HG03565 (cell line): ENCODE data around the gene GAGE1.
"Not testable (repeated sequence)": the region's sequence is repeated elsewhere in the genome, so short reads cannot be mapped to it uniquely, and the experiment has no call there.

Source experiments
- ATAC-seq: cut with Tn5 transposase; IDR thresholded peaks from one replicate; pipeline ENCODE4 v1.9.1; 2021; ENCODE audit warnings: mild to moderate bottlenecking, moderate library complexity; ENCODE audit not compliant: unreplicated experiment

GAGE1 gene, protein sequence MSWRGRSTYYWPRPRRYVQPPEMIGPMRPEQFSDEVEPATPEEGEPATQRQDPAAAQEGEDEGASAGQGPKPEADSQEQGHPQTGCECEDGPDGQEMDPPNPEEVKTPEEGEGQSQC

DNA sequence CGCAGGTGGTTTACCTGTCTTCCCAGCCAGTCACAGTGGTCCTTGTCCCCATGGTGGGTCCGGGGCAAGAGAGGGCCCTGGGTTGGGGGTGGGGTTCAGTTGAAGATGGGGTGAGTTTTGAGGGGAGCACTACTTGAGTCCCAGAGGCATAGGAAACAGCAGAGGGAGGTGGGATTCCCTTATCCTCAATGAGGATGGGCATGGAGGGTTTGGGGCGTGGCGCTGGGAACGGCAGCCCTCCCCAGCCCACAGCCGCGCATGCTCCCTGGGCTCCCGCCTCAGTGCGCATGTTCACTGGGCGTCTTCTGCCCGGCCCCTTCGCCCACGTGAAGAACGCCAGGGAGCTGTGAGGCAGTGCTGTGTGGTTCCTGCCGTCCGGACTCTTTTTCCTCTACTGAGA lies at the start of gene GAGE1:
TSS of gene GAGE1 (plus strand) at position 301 of the 400 bp plus-strand sequence. CDS start 1,155 bp downstream, outside the sequence.
- ATAC-seq = not testable (repeated sequence)

DNA sequence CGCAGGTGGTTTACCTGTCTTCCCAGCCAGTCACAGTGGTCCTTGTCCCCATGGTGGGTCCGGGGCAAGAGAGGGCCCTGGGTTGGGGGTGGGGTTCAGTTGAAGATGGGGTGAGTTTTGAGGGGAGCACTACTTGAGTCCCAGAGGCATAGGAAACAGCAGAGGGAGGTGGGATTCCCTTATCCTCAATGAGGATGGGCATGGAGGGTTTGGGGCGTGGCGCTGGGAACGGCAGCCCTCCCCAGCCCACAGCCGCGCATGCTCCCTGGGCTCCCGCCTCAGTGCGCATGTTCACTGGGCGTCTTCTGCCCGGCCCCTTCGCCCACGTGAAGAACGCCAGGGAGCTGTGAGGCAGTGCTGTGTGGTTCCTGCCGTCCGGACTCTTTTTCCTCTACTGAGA lies 47.8 kb upstream of the GAGE1 start, which contains the start of gene GAGE12E:
TSS of gene GAGE12E (plus strand) at position 301 of the 400 bp plus-strand sequence. CDS start 1,155 bp downstream, outside the sequence.
- not testable (repeated sequence) for ATAC-seq

DNA sequence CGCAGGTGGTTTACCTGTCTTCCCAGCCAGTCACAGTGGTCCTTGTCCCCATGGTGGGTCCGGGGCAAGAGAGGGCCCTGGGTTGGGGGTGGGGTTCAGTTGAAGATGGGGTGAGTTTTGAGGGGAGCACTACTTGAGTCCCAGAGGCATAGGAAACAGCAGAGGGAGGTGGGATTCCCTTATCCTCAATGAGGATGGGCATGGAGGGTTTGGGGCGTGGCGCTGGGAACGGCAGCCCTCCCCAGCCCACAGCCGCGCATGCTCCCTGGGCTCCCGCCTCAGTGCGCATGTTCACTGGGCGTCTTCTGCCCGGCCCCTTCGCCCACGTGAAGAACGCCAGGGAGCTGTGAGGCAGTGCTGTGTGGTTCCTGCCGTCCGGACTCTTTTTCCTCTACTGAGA lies 38.3 kb upstream of the GAGE1 start, which contains the start of gene GAGE12F:
TSS of gene GAGE12F (plus strand) at position 301 of the 400 bp plus-strand sequence. CDS start 1,155 bp downstream, outside the sequence.
- not testable (repeated sequence) for ATAC-seq

DNA sequence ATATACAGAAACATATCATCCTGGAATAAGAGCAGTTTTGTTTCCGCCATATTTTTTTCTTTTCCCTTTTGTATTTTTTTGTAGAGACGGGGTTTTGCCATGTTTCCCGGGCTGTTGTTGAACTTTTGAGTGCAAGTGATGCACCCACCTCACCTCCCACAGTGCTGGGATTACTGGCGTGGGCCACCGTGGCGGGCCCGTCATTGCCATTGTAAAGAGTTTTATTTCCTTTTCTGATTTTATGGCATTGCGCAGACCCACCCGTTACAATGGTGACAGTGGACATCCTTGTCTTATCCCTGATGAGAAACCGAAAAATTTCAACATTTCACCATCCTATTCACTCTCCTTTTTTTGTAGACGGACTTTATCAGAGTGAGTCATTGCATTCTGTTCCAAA lies 30.1 kb upstream of the GAGE1 start:
- ATAC-seq = not testable (repeated sequence)

DNA sequence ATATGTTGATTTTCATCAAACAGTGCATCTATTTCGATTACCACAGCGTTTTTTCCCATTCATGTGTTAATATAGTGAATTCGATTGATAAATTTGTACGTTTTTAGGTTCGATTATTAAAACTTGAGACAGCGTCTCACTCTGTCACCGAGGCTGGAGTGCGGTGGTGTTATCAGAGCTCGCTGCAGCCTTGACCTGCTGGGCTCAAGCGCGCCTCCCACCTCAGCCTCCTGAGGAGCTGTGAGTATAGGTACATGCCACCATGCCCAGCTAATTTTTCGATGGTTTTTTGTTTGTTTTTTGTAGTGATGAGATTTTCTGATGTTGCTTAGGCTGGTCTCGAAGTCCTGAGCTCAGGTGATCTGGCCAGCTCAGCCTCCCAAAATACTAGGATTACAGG lies 29.7 kb upstream of the GAGE1 start:
- ATAC-seq = not testable (repeated sequence)

DNA sequence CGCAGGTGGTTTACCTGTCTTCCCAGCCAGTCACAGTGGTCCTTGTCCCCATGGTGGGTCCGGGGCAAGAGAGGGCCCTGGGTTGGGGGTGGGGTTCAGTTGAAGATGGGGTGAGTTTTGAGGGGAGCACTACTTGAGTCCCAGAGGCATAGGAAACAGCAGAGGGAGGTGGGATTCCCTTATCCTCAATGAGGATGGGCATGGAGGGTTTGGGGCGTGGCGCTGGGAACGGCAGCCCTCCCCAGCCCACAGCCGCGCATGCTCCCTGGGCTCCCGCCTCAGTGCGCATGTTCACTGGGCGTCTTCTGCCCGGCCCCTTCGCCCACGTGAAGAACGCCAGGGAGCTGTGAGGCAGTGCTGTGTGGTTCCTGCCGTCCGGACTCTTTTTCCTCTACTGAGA lies 28.7 kb upstream of the GAGE1 start, which contains the start of gene GAGE12G:
TSS of gene GAGE12G (plus strand) at position 301 of the 400 bp plus-strand sequence. CDS start 1,155 bp downstream, outside the sequence.
- ATAC-seq = not testable (repeated sequence)

DNA sequence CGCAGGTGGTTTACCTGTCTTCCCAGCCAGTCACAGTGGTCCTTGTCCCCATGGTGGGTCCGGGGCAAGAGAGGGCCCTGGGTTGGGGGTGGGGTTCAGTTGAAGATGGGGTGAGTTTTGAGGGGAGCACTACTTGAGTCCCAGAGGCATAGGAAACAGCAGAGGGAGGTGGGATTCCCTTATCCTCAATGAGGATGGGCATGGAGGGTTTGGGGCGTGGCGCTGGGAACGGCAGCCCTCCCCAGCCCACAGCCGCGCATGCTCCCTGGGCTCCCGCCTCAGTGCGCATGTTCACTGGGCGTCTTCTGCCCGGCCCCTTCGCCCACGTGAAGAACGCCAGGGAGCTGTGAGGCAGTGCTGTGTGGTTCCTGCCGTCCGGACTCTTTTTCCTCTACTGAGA lies 19.2 kb upstream of the GAGE1 start, which contains the start of gene GAGE12H:
TSS of gene GAGE12H (plus strand) at position 301 of the 400 bp plus-strand sequence. CDS start 1,155 bp downstream, outside the sequence.
- ATAC-seq = not testable (repeated sequence)

DNA sequence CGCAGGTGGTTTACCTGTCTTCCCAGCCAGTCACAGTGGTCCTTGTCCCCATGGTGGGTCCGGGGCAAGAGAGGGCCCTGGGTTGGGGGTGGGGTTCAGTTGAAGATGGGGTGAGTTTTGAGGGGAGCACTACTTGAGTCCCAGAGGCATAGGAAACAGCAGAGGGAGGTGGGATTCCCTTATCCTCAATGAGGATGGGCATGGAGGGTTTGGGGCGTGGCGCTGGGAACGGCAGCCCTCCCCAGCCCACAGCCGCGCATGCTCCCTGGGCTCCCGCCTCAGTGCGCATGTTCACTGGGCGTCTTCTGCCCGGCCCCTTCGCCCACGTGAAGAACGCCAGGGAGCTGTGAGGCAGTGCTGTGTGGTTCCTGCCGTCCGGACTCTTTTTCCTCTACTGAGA lies 9.6 kb upstream of the GAGE1 start, which contains the start of gene GAGE2A:
TSS of gene GAGE2A (plus strand) at position 301 of the 400 bp plus-strand sequence. CDS start 1,155 bp downstream, outside the sequence.
- not testable (repeated sequence) for ATAC-seq

DNA sequence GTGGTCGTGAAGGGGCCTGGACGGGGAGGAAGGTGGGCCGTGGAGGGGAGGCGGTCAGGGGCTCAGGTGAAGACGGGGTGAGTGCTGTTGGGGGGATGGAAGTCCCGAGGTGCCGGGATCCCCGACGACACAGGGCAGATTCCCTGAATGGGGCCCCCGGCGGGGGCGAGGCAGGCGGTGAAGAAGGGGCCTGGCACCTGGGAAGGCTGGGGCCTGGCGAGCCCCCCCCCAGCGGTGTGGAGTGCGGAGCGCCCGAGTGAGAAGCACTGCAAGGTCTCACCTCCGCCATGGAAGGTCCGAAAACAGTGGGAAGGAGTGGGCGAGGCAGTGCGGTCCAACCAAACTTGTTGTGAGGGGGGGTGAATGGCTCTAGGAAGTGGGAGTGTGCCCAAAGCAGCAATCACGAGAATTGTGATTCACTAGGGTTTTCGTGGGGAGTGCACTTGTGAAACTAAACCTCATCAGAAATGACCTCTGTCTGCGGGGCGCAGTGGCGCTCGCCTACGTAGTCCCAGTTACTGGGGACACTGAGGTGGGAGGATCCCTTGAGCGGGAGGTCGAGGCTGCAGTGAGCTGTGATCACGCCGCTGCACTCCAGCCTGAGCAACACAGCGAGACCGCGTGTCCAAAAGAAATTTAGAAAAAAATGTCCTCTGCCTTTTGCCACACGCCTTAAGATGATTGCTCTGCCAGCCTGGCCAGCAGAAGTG lies 8.9 kb upstream of the GAGE1 start:
- not testable (repeated sequence) for ATAC-seq

DNA sequence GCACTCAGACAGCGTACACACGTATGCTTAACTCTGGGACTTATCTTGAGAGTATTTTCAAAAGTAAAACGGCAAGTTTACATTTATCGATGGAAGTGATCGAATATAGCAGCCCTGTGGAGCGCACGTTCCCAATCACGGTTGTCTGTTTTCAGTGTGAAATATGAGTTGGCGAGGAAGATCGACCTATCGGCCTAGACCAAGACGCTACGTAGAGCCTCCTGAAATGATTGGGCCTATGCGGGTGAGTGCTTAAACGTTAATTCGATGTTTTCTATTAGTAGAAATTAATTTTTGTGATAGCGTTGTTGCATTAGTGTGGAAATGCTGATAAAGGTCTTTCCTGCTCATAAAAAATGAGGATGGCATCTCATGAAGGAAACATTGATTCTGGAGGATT lies 8.3 kb upstream of the GAGE1 start:
- ATAC-seq = not testable (repeated sequence)

DNA sequence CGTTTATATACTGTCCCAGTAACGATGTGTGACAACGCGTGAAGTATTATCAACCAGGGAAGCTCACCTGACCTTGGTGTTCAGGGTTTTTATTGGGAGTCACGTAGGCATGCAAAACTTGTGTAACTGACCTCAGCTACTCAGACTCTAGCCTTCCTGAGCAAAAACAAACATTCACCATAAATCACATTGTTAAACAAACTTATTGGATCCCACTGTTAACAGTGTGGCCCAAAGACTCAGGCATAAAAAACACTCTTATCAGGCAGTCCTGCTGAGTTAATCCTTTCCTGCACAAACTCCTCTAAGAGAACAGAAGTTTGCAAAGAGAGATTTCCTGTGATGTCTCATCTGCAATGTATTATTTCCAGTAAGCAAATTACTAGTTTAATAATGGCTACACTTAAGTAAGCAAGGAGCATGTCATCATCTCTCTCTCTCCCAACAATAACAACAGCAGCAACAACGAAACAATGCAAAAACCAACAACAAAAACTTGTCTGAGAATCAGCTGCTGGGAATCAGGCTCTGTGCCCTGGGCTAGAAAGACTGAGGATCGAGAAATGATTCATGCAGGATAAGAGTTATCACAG lies 12.0 kb downstream of the GAGE1 start:
- ATAC-seq = no peak

DNA sequence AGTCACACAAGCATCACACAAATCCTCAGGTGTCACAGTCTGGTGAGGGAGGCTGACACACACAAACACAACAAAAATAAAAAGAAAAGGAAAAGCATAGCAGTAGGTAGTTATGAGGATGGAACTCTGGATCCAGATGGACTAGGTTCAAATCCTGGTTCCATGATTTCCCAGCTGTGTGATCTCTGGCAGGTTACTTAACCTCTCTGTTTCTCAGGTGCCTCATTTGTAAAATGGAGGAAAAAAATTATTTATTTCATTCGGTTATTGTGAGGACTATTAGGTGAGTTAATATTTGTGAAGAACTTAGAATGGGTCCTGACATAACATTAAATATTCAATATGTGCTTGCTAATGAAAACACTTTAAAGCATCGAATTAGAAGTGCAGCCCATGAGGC lies 19.8 kb downstream of the GAGE1 start:
- no peak for ATAC-seq

DNA sequence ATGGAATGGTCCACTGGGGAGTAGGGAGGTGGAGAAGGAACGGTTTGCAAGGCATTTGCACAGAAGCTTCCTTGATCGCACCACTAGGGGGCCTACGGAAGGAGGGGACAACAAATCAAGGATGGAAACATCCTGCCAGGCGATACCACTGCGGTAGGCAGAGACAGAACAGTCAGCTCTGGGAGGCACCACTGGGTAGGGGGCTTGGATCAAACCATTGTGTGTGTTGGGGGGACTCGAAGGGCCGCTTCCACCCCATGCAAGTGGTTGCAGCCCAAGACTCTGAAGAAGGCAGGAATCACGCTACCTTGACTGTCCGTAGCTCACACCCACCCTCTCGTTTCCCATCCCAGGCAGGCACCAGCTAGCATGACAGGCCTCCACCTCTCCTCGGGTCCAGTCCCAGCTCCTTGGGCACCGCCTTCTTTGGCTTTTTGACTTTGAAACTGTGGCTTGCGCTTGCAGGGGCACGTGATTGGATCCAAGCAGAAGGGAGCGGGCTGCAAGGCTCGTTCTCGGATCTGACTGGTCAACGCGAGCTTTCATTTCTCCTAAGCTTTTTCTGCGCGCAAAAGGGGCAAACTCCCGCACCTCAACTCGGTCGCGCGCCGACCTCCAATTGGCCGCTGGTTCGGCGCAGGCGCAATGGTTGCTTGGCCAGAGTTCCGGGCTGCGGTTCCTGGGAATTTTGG lies 28.4 kb downstream of the GAGE1 start:
- ATAC-seq = no peak

DNA sequence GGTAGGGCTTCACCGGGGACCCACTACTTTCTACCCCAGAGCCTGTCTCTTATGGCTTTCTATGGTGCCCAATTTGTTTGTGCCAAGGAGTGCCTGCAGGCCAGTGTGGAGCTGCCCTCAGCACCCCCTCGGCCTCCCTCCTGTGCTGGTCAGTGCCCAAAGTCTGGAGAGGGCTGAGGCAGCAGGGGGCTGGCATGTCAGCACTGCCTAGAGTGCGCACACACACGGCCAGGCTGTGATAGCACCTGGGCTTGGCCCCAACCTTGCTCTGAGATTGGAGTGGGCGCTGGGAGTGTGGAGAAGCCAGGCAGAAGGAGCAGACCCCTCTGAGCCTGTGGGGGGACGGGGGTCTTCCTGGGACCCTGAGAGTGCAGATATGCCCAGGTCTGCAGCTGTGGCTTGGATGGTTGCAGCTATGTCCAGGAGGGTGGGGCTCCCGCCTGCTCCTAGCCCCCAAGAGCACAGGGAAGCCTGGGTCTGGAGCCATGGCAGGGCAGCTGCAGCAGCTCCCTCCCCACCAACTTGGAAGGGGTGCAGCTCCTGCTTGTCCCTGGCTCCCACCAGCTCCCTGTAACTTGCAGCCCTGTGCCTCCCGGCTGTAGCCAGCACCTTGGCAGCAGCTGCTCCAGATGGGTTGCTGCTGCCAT lies 46.3 kb downstream of the GAGE1 start:
- no peak for ATAC-seq

DNA sequence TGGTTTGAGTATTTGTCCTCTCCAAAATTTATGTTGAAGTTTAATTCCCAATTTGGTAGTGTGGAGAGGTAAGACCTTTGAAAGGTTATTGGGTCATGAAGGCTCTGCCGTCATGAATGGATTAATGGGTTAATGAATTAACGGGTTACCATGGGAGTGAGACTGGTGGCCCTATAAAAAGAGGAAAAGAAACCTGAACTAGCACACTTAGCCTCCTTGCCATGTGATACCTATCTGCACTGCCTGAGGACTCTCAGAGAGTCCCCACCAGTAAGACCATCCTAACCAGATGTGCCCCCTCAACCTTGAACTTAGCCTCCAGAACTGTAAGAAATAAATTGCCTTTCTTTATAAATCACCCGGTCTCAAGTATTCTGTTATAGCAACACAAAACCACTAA lies 57.7 kb downstream of the GAGE1 start:
- ATAC-seq = no peak
